HG03095 (cell line): ENCODE measurements around the gene LFNG.
"Not testable (repeated sequence)": the region's sequence is repeated elsewhere in the genome, so short reads cannot be mapped to it uniquely, and the experiment has no call there.

Source experiments
- ATAC-seq: cut with Tn5 transposase; IDR thresholded peaks from one replicate; pipeline ENCODE4 v1.9.1; 2021; ENCODE audit warnings: moderate library complexity; ENCODE audit not compliant: unreplicated experiment

The LFNG gene

GRCh38 chr7:2542916-2543871, 23.6 kb downstream of the LFNG start:
- no peak for ATAC-seq

GRCh38 chr7:2544541-2545188, 25.1 kb downstream of the LFNG start:
- no peak for ATAC-seq

- no peak for ATAC-seq
These were observed 26.3 kb downstream of the LFNG start for GRCh38 chr7:2545746-2546425.

GRCh38 chr7:2546776-2547586, 27.4 kb downstream of the LFNG start:
- no peak for ATAC-seq

- no peak for ATAC-seq
These were observed 31.8 kb downstream of the LFNG start for GRCh38 chr7:2551418-2551817.

- no peak for ATAC-seq
These were observed 33.5 kb downstream of the LFNG start for GRCh38 chr7:2553108-2553507.

GRCh38 chr7:2553831-2554581, 34.4 kb downstream of the LFNG start:
- ATAC-seq = no peak

GRCh38 chr7:2554661-2555111, 35.1 kb downstream of the LFNG start:
- no peak for ATAC-seq

- ATAC-seq = peak; percentile 68
These were observed 35.8 kb downstream of the LFNG start, which contains the start of gene BRAT1 for GRCh38 chr7:2555121-2556052. TSS of gene BRAT1 (minus strand) at chr7:2555524. CDS start at chr7:2554431, 1,093 bp downstream.

- peak; percentile 53 for ATAC-seq
These were observed 39.2 kb downstream of the LFNG start, which contains the start of gene IQCE for GRCh38 chr7:2558629-2559282. TSS of gene IQCE (plus strand) at chr7:2558979. CDS start at chr7:2559182, 203 bp downstream.

GRCh38 chr7:2559283-2559950, 39.8 kb downstream of the LFNG start:
- peak; percentile 3 for ATAC-seq

- ATAC-seq = not testable (repeated sequence)
These were observed 44.4 kb downstream of the LFNG start for GRCh38 chr7:2563955-2564354.

GRCh38 chr7:2564970-2565540, 45.5 kb downstream of the LFNG start:
- no peak for ATAC-seq

- ATAC-seq = peak; percentile 33
These were observed 46.8 kb downstream of the LFNG start for GRCh38 chr7:2566348-2566889.

GRCh38 chr7:2566890-2567678, 47.5 kb downstream of the LFNG start:
- peak; percentile 89 for ATAC-seq

GRCh38 chr7:2567679-2568278, 48.2 kb downstream of the LFNG start:
- ATAC-seq = no peak
